ENCODE results near the gene FBXW11.

DNA sequence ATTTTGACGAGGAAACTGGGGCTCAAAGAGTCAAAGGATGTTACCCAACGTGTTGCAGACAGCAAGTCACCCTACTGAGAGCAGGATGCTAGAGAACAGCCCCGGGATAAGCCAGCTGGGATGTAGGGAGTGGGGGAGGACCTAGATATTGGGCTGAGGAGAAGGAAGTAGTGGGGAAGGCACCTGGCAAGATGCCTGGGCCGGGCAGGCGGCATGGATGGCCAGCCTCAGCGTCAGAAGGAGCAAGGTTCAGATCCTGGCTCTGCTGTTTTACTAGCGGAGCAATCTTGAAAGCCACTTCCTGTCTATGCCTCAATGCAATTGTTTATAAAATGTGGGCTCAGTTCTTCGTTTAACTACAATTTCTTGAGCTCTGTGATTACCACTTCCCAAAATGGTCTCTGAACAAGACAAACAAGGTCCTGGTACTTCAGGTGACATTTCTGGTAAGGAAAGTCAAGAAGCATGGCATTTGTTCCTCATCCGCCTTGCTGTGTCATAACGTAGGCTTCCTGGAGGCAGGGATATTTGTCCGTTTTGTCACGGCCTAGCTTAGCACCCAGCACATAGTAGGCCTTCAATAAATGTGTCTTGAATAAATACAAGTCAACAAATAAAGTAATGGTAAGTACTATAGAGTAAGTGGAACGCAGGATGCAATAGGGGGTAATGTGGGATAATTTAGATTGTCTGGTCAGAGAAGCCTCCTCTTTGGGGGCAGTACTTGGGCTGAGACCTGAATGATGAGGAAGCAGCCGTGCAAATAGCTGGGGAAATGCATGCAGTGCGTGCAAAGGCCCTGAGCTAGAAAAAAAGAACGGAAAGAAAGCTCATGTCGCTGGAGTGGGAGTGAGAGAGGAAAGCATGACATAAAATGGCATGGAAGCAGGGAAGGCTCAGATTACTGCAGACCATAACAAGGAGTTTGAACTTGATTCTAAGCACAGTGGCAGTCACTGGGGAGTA, 150.4 kb downstream of the FBXW11 start:
- TF ChIP-seq, protein P1, sequence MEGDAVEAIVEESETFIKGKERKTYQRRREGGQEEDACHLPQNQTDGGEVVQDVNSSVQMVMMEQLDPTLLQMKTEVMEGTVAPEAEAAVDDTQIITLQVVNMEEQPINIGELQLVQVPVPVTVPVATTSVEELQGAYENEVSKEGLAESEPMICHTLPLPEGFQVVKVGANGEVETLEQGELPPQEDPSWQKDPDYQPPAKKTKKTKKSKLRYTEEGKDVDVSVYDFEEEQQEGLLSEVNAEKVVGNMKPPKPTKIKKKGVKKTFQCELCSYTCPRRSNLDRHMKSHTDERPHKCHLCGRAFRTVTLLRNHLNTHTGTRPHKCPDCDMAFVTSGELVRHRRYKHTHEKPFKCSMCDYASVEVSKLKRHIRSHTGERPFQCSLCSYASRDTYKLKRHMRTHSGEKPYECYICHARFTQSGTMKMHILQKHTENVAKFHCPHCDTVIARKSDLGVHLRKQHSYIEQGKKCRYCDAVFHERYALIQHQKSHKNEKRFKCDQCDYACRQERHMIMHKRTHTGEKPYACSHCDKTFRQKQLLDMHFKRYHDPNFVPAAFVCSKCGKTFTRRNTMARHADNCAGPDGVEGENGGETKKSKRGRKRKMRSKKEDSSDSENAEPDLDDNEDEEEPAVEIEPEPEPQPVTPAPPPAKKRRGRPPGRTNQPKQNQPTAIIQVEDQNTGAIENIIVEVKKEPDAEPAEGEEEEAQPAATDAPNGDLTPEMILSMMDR (IDR thresholded peaks at IDR 0.05 in 2 of 3, conservative IDR thresholded peaks at IDR 0.05 in 1 of 3; ENCODE audit: control insufficient read depth in 2 of 3, extremely low read depth in 1 of 3, insufficient read depth in 1 of 3, low read depth in 3 of 3, low read length in 3 of 3): no peak
- TF ChIP-seq EZH2 (IDR thresholded peaks at IDR 0.05; ENCODE audit: borderline replicate concordance, control insufficient read depth, low read depth, low read length) (no peak), EP300 (IDR thresholded peaks at IDR 0.05; ENCODE audit: borderline replicate concordance in 1 of 2, control insufficient read depth in 1 of 2, low read depth in 2 of 2, low read length in 2 of 2) (no peak), BACH1 (IDR thresholded peaks at IDR 0.05; ENCODE audit: borderline replicate concordance) (no peak), POLR2A (IDR thresholded peaks at IDR 0.05; ENCODE audit: low read depth, low read length) (no peak), POLR2AphosphoS5 (IDR thresholded peaks at IDR 0.05; ENCODE audit: low read length) (no peak)
- TF ChIP-seq, protein P2, sequence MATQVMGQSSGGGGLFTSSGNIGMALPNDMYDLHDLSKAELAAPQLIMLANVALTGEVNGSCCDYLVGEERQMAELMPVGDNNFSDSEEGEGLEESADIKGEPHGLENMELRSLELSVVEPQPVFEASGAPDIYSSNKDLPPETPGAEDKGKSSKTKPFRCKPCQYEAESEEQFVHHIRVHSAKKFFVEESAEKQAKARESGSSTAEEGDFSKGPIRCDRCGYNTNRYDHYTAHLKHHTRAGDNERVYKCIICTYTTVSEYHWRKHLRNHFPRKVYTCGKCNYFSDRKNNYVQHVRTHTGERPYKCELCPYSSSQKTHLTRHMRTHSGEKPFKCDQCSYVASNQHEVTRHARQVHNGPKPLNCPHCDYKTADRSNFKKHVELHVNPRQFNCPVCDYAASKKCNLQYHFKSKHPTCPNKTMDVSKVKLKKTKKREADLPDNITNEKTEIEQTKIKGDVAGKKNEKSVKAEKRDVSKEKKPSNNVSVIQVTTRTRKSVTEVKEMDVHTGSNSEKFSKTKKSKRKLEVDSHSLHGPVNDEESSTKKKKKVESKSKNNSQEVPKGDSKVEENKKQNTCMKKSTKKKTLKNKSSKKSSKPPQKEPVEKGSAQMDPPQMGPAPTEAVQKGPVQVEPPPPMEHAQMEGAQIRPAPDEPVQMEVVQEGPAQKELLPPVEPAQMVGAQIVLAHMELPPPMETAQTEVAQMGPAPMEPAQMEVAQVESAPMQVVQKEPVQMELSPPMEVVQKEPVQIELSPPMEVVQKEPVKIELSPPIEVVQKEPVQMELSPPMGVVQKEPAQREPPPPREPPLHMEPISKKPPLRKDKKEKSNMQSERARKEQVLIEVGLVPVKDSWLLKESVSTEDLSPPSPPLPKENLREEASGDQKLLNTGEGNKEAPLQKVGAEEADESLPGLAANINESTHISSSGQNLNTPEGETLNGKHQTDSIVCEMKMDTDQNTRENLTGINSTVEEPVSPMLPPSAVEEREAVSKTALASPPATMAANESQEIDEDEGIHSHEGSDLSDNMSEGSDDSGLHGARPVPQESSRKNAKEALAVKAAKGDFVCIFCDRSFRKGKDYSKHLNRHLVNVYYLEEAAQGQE (IDR thresholded peaks at IDR 0.05; ENCODE audit: low read depth, low read length): no peak
